ENCODE measurements around the gene SCUBE2.

Gene SCUBE2

DNA sequence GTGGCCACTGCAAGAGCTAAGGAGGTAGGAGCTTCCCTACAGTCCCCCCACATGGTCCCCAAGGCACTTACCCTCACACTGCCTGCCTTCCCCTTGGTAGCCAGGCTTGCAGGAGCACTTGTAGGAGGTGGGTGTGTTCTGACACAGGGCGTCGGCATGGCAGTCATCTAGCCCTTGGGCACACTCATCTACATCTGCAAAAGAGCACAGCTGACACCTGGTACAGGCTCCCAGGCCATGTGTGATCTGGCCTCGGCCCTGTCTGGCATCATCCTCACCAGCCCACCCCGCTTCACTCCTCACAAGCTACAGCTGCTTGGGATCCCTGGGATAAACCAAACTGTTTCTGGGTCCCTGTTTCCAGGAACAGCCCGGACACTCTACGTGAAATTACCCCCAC lies 1.8 kb downstream of the SCUBE2 start:
- no peak overlapping the region for H2AFZ ChIP-seq (ENCODE audit: low read length, unreplicated experiment)
- no peaks in the 10 kb centered on the region for H3K36me3 ChIP-seq (ENCODE audit: insufficient read depth, low read length)
- H3K4me3 ChIP-seq (ENCODE audit: low read depth, low read length): no peak overlapping the region
- H3K27me3 ChIP-seq (ENCODE audit: insufficient read depth, low read length): peaks cover 17% of the 10 kb centered on the region
- H3K79me2 ChIP-seq (ENCODE audit: control insufficient read depth, insufficient read depth, low read length, unreplicated experiment): no peaks in the 10 kb centered on the region
- H3K4me1 ChIP-seq (ENCODE audit: control insufficient read depth, insufficient read depth, low read length, unreplicated experiment): no peaks in the 10 kb centered on the region
- H3K27ac ChIP-seq (ENCODE audit: low read depth, low read length): no peak overlapping the region

DNA sequence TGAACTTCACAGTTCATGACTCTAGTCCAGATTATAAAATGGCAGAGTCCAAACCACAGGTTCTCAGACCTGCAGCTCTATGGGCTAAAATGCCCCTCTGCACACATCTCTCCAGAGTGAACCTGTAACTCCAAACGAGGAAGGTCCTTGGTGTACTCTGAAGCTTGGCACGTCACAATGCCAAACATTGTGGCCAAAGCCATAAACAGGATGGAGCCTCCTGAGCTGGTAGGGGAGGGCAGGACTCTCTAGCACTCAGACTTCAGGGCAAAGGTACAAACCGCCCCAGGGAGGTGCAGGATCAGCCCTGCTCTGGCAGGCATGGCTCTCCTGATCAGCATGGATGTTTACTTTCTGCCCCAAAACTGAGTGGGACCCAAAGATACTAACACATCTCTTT lies 2.3 kb downstream of the SCUBE2 start:
- Histone ChIP-seq H3K36me3 (ENCODE audit: insufficient read depth, low read length) (no peaks in the 10 kb centered on the region), H3K27ac (ENCODE audit: low read depth, low read length) (no peak overlapping the region), H3K4me1 (ENCODE audit: control insufficient read depth, insufficient read depth, low read length, unreplicated experiment) (no peaks in the 10 kb centered on the region), H3K4me3 (ENCODE audit: low read depth, low read length) (no peak overlapping the region), H3K79me2 (ENCODE audit: control insufficient read depth, insufficient read depth, low read length, unreplicated experiment) (no peaks in the 10 kb centered on the region), H3K27me3 (ENCODE audit: insufficient read depth, low read length) (peaks cover 17% of the 10 kb centered on the region), H2AFZ (ENCODE audit: low read length, unreplicated experiment) (no peak overlapping the region)

DNA sequence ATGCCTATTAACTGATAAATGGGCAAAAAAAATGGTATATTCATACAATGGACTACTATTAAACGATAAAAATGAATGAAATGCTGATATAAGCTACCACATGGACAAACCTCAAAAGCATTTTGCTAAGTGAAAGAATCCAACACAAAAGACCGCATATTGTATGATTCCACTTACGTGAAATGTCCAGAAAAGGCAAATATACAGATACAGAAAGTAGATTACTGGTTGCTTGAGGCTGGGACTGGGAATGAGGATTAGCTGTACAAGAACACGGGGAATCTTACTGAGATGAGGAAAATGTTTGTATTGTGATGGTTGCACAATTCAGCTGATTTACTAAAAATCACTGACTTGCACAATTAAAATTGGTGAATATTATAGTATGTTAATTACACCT lies 8.8 kb downstream of the SCUBE2 start:
- no peaks in the 10 kb centered on the region for H3K27me3 ChIP-seq (ENCODE audit: insufficient read depth, low read length)
- no peak overlapping the region for H3K27ac ChIP-seq (ENCODE audit: low read depth, low read length)
- H3K79me2 ChIP-seq (ENCODE audit: control insufficient read depth, insufficient read depth, low read length, unreplicated experiment): no peaks in the 10 kb centered on the region
- H3K36me3 ChIP-seq (ENCODE audit: insufficient read depth, low read length): no peaks in the 10 kb centered on the region
- no peaks in the 10 kb centered on the region for H3K4me1 ChIP-seq (ENCODE audit: control insufficient read depth, insufficient read depth, low read length, unreplicated experiment)
- no peak overlapping the region for H2AFZ ChIP-seq (ENCODE audit: low read length, unreplicated experiment)
- H3K4me3 ChIP-seq (ENCODE audit: low read depth, low read length): no peak overlapping the region

DNA sequence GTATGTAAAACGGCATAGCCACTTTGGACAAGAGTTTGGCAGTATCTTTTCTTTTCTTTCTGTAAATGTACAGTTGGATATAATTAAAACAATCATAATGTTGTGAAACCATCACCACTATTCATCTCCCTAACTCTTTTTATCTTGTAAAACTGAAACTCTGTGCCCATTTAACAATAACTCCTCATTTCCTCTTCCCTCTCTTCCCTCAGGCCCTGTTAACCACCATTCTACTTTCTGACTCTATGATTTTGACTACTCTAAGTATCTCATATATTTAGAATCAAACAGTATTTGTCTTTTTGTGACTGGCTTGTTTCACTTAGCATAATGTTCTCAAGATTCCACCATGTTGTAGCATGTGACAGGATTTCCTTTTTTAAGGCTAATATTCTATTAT lies 10.2 kb downstream of the SCUBE2 start:
- Histone ChIP-seq H3K27me3 (ENCODE audit: insufficient read depth, low read length) (no peaks in the 10 kb centered on the region), H3K79me2 (ENCODE audit: control insufficient read depth, insufficient read depth, low read length, unreplicated experiment) (no peaks in the 10 kb centered on the region), H2AFZ (ENCODE audit: low read length, unreplicated experiment) (no peak overlapping the region), H3K36me3 (ENCODE audit: insufficient read depth, low read length) (no peaks in the 10 kb centered on the region), H3K27ac (ENCODE audit: low read depth, low read length) (no peak overlapping the region), H3K4me1 (ENCODE audit: control insufficient read depth, insufficient read depth, low read length, unreplicated experiment) (no peaks in the 10 kb centered on the region), H3K4me3 (ENCODE audit: low read depth, low read length) (no peak overlapping the region)

DNA sequence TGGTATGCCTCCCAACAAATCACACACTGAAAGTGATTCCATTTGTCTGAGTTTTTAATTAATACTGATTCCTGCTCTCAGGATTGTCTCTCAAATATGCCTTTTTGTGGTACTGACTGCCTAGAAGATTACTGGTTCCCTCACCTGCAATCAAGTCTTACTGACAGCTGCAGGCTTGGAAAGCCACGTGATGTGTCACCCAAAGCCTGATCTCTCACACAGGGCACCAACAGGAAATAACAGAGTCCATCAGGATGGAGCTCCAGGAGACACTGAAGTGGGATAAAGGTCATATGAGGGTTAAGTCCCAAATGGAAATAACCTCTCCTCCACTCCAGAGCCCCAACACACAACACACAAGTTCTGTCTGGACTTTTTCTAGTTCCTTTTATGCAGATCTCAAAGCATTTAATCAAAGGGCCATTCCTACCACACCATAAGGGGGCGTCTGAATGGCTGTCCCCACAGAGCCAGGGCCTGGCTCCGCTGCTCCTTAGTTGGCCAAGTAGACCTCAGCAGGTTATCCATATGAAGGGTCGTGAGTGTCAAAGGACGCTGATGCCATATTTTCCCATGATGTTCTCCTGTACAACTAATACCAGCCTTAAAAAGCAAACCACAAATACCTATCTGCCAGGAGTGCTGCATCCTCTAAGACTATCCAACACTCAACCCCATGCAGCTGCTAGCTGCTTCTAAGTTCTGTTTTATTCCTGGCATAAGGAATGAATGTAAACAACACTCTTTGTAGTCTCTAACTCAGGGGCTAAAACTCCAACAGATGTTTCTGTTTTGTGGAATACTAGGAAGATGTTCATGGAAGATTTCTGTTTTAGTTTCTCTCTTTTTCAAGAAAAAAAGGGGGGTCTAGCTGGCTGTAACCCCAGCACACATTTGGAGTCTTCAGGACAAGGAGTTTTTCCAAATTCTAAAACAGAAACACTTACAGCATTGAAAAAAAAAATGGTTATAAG lies 13.0 kb downstream of the SCUBE2 start:
- no peaks in the 10 kb centered on the region for H3K79me2 ChIP-seq (ENCODE audit: control insufficient read depth, insufficient read depth, low read length, unreplicated experiment)
- H3K36me3 ChIP-seq (ENCODE audit: insufficient read depth, low read length): no peaks in the 10 kb centered on the region
- H3K4me1 ChIP-seq (ENCODE audit: control insufficient read depth, insufficient read depth, low read length, unreplicated experiment): no peaks in the 10 kb centered on the region
- no peak overlapping the region for H3K4me3 ChIP-seq (ENCODE audit: low read depth, low read length)
- H3K27ac ChIP-seq (ENCODE audit: low read depth, low read length): no peak overlapping the region
- H3K27me3 ChIP-seq (ENCODE audit: insufficient read depth, low read length): no peaks in the 10 kb centered on the region
- no peak overlapping the region for H2AFZ ChIP-seq (ENCODE audit: low read length, unreplicated experiment)

DNA sequence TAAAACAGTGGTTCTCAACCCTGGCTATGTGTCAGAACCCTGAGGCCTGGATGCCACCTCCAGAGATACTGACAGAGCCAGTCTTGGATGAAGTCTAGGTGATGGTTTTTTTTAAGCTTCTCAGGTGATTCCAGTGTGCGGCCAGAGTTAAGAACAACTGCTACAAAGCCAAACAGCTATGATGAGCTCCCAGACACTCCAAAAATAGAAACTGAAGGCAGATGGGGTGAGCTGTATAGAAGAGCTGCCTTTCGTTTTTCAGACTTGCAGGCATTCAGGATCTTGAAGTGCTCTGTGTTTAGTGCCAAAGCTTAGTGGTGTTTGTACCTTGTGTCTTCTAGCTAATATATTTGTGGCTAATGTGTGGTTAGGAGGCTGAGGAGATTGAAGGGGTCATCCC lies 14.2 kb downstream of the SCUBE2 start:
- Histone ChIP-seq H3K4me3 (ENCODE audit: low read depth, low read length) (no peak overlapping the region), H3K27me3 (ENCODE audit: insufficient read depth, low read length) (no peaks in the 10 kb centered on the region), H3K36me3 (ENCODE audit: insufficient read depth, low read length) (no peaks in the 10 kb centered on the region), H3K79me2 (ENCODE audit: control insufficient read depth, insufficient read depth, low read length, unreplicated experiment) (no peaks in the 10 kb centered on the region), H2AFZ (ENCODE audit: low read length, unreplicated experiment) (no peak overlapping the region), H3K4me1 (ENCODE audit: control insufficient read depth, insufficient read depth, low read length, unreplicated experiment) (no peaks in the 10 kb centered on the region), H3K27ac (ENCODE audit: low read depth, low read length) (no peak overlapping the region)

DNA sequence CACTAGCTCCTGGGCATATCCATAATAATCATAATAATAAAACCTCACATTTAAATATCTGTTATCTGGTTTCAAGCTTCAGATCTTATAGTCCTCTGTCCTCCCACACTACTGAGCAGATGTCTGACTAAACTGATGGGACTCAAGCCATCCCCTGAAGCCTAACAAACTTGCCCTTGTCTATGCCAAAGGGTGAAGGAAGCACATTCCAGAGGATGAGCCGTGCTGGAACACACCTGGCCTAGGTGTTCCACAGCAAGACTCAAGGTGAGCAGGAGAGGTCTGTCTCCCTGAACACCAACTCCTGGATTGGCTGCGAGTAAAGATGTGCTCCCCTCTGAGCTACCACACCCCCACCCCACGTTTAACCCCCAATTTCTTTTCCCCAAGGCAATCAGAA lies 14.7 kb downstream of the SCUBE2 start:
- Histone ChIP-seq H3K4me1 (ENCODE audit: control insufficient read depth, insufficient read depth, low read length, unreplicated experiment) (no peaks in the 10 kb centered on the region), H3K27me3 (ENCODE audit: insufficient read depth, low read length) (no peaks in the 10 kb centered on the region), H2AFZ (ENCODE audit: low read length, unreplicated experiment) (no peak overlapping the region), H3K36me3 (ENCODE audit: insufficient read depth, low read length) (no peaks in the 10 kb centered on the region), H3K4me3 (ENCODE audit: low read depth, low read length) (no peak overlapping the region), H3K79me2 (ENCODE audit: control insufficient read depth, insufficient read depth, low read length, unreplicated experiment) (no peaks in the 10 kb centered on the region), H3K27ac (ENCODE audit: low read depth, low read length) (no peak overlapping the region)

DNA sequence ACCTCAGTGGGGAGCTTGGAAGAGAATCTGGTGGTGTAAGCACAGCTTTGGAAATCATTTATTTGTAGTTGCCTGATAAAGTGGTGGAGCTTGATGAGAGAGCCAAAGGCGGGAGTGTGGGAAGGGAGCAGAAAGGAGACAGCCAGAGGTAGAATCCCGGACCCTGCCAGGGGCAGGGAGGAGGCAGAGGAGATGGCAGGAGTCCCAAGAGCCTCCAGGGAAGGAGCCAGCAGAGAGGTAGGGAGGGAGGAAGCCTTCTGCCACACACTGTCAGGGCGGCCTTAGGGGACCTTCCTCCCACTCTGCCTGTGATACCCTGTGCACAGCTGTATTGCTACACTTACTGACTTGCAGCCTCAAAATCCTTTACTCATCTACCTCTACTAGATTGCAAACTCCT lies 15.4 kb downstream of the SCUBE2 start:
- Histone ChIP-seq H3K79me2 (ENCODE audit: control insufficient read depth, insufficient read depth, low read length, unreplicated experiment) (no peaks in the 10 kb centered on the region), H3K27me3 (ENCODE audit: insufficient read depth, low read length) (no peaks in the 10 kb centered on the region), H3K4me1 (ENCODE audit: control insufficient read depth, insufficient read depth, low read length, unreplicated experiment) (no peaks in the 10 kb centered on the region), H3K27ac (ENCODE audit: low read depth, low read length) (no peak overlapping the region), H2AFZ (ENCODE audit: low read length, unreplicated experiment) (no peak overlapping the region), H3K4me3 (ENCODE audit: low read depth, low read length) (no peak overlapping the region), H3K36me3 (ENCODE audit: insufficient read depth, low read length) (no peaks in the 10 kb centered on the region)

DNA sequence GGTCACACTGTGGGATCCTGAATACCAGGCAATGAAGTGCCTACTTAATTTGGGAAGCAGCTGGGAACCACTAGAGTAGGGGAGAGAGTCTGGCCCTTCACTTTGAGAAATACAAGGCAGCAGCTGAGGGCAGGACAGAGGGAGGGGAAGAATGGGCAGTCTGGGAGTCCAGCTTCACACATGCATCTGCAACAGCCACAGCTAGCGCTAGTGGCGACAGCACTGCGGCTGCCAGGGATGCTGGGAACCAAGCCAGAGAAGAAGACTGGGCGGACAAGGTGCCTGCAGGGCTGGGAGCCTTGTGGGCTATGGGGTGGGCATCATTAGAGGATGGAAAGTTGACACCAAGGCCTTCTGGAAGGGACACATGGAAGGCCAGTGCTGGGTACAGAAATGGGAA lies 15.8 kb downstream of the SCUBE2 start:
- Histone ChIP-seq H3K79me2 (ENCODE audit: control insufficient read depth, insufficient read depth, low read length, unreplicated experiment) (no peaks in the 10 kb centered on the region), H3K4me3 (ENCODE audit: low read depth, low read length) (no peak overlapping the region), H3K4me1 (ENCODE audit: control insufficient read depth, insufficient read depth, low read length, unreplicated experiment) (no peaks in the 10 kb centered on the region), H3K27me3 (ENCODE audit: insufficient read depth, low read length) (no peaks in the 10 kb centered on the region), H2AFZ (ENCODE audit: low read length, unreplicated experiment) (no peak overlapping the region), H3K36me3 (ENCODE audit: insufficient read depth, low read length) (no peaks in the 10 kb centered on the region), H3K27ac (ENCODE audit: low read depth, low read length) (no peak overlapping the region)

DNA sequence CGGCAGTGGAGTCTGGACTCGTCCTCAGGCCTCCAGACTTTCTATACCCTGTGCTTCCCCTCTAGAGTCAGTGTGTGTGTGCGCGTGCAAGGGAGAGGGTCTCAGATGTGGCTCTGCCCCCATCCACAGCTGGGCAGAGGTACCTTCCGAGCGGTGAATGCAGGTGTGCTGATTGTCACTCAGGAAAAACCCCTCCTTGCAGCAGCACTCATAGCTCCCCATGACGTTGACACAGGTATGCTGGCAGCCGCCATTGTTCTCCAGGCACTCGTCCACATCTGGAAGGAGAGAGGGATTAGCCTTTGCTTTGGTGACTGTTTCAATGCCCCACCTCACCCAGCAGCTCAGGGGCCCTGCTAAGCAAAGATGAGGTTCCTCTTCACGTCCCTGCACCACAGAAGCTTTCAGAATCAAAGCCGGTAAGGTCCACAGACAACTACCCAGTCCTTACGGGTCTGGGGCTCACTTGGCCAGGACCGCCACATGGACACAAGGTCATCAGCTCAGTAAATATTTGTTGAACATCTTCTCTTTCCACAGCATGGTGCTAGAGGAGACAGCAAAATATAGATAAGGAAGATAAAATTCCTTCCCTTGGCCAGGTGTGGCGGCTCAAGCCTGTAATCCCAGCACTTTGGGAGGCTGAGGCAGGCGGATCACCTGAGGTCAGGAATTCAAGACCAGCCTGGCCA lies 16.9 kb downstream of the SCUBE2 start:
- Histone ChIP-seq H3K27ac (ENCODE audit: low read depth, low read length) (no peak overlapping the region), H3K4me3 (ENCODE audit: low read depth, low read length) (no peak overlapping the region), H3K79me2 (ENCODE audit: control insufficient read depth, insufficient read depth, low read length, unreplicated experiment) (no peaks in the 10 kb centered on the region), H3K36me3 (ENCODE audit: insufficient read depth, low read length) (no peaks in the 10 kb centered on the region), H2AFZ (ENCODE audit: low read length, unreplicated experiment) (no peak overlapping the region), H3K27me3 (ENCODE audit: insufficient read depth, low read length) (no peaks in the 10 kb centered on the region), H3K4me1 (ENCODE audit: control insufficient read depth, insufficient read depth, low read length, unreplicated experiment) (no peaks in the 10 kb centered on the region)

Data from ACC112 (cell line).